Measurements from ENCODE around the gene SYVN1.
A peak's percentile ranks its signal among the peaks of the same experiment; 100 is the strongest.

- TF ChIP-seq CTCF (IDR thresholded peaks at IDR 0.05), result peak; percentile 91 to 99 (median 96)
- peak in 1 of 2 donors; percentile 55 for TF ChIP-seq POLR2A (IDR thresholded peaks at IDR 0.05)
Observed at GRCh38 chr11:65117206-65118096, 16.9 kb downstream of the SYVN1 start, which contains the start of gene ZNHIT2.

All from heart left ventricle (tissue), 13 donors.